CD14-positive monocyte (primary cell): ENCODE measurements around the gene ALDOB. TPM values are rescaled to one million over a fixed set of nuclear protein-coding genes. Genes with fewer than 3 reads are reported as not detected.

ENCODE experiments used
- DNase-seq, 3 donors: peaks; one replicate each; pipeline ENCODE4 v3.0.0-alpha.2; 2011 to 2022
- H2AFZ ChIP-seq: 2 replicates; pipeline ENCODE4 v1.6.0; 2012; ENCODE audit warnings: mild to moderate bottlenecking, low read depth, low read length, inconsistent platforms; ENCODE audit not compliant: insufficient read depth, poor library complexity, severe bottlenecking
- H3K27ac ChIP-seq, 2 donors: 1 replicate in 1 of 2; 2 replicates in 1 of 2; pipeline ENCODE4 v1.5.1; 2012 to 2013; ENCODE audit warnings: low read length in 2 of 2, control low read depth in 1 of 2, inconsistent platforms in 1 of 2, low read depth in 1 of 2, mild to moderate bottlenecking in 1 of 2
- H3K27me3 ChIP-seq, 2 donors: one replicate each; pipeline versions ENCODE4 v1.6.0 to v1.6.1; 2011 to 2013; ENCODE audit warnings: low read length in 2 of 2; ENCODE audit not compliant: control insufficient read depth in 2 of 2, insufficient read depth in 2 of 2
- H3K36me3 ChIP-seq, 2 donors: replicated peaks in 1 of 2; 1 replicate in 1 of 2; 2 replicates in 1 of 2; pipeline versions ENCODE4 v1.5.1 to v1.6.1; 2012 to 2013; ENCODE audit warnings: low read length in 2 of 2, control low read depth in 1 of 2, inconsistent platforms in 1 of 2, mild to moderate bottlenecking in 1 of 2; ENCODE audit not compliant: insufficient read depth in 2 of 2, control insufficient read depth in 1 of 2
- H3K4me1 ChIP-seq, 2 donors: 1 replicate in 1 of 2; 2 replicates in 1 of 2; pipeline versions ENCODE4 v1.5.1 to v1.6.1; 2012 to 2013; ENCODE audit warnings: low read length in 2 of 2, control low read depth in 1 of 2, inconsistent platforms in 1 of 2, mild to moderate bottlenecking in 1 of 2, moderate library complexity in 1 of 2; ENCODE audit not compliant: insufficient read depth in 2 of 2, control insufficient read depth in 1 of 2
- H3K4me2 ChIP-seq: replicated peaks from 2 replicates; pipeline ENCODE3; 2012; ENCODE audit warnings: low read length, moderate library complexity, mild to moderate bottlenecking; ENCODE audit not compliant: poor library complexity, severe bottlenecking; ENCODE audit errors: extremely low read depth
- H3K4me3 ChIP-seq, 3 experiments: fragments of 200-600 bp in 1 of 3; sonication (generic) in 1 of 3; replicated peaks in 1 of 3; 1 replicate in 2 of 3; 2 replicates in 1 of 3; pipeline ENCODE4 v1.5.1; 2011 to 2013; ENCODE audit warnings: low read length in 3 of 3, mild to moderate bottlenecking in 3 of 3, control low read depth in 2 of 3, low read depth in 2 of 3, inconsistent platforms in 1 of 3, moderate library complexity in 1 of 3
- H3K79me2 ChIP-seq: 2 replicates; pipeline ENCODE4 v1.6.0; 2012; ENCODE audit warnings: mild to moderate bottlenecking, control low read depth, inconsistent platforms, low read length, moderate library complexity; ENCODE audit not compliant: insufficient read depth
- H3K9ac ChIP-seq: 2 replicates; pipeline ENCODE4 v1.6.0; 2017; ENCODE audit warnings: low read length, mild to moderate bottlenecking; ENCODE audit not compliant: insufficient read depth, poor library complexity, severe bottlenecking
- H3K9me3 ChIP-seq, 2 donors: replicated peaks in 1 of 2; 1 replicate in 1 of 2; 2 replicates in 1 of 2; pipeline versions ENCODE4 v1.5.1 to v1.6.1; 2012 to 2013; ENCODE audit warnings: low read length in 2 of 2, control low read depth in 1 of 2; ENCODE audit not compliant: control insufficient read depth in 1 of 2, insufficient read depth in 1 of 2
- H4K20me1 ChIP-seq: 2 replicates; pipeline ENCODE4 v1.6.0; 2012; ENCODE audit warnings: mild to moderate bottlenecking, low read length, control low read depth, moderate library complexity; ENCODE audit not compliant: insufficient read depth
- H3K27ac Mint-ChIP-seq, 7 donors: one replicate each; pipeline ENCODE4 v1.8.0; 2020; ENCODE audit warnings: mild to moderate bottlenecking in 7 of 7, mixed read lengths in 7 of 7, moderate library complexity in 6 of 7, inconsistent platforms in 2 of 7
- H3K27me3 Mint-ChIP-seq, 3 donors: one replicate each; pipeline ENCODE4 v1.8.0; 2021 to 2022; ENCODE audit warnings: low read depth in 3 of 3, mild to moderate bottlenecking in 3 of 3, mixed read lengths in 3 of 3, moderate library complexity in 3 of 3, inconsistent platforms in 1 of 3
- H3K36me3 Mint-ChIP-seq, 2 donors: one replicate each; pipeline ENCODE4 v1.8.0; 2020; ENCODE audit warnings: mixed read lengths in 2 of 2, inconsistent platforms in 1 of 2, mild to moderate bottlenecking in 1 of 2
- H3K4me1 Mint-ChIP-seq: one replicate; pipeline ENCODE4 v1.8.0; 2020; ENCODE audit warnings: mild to moderate bottlenecking, mixed read lengths
- H3K4me3 Mint-ChIP-seq, 2 donors: one replicate each; pipeline ENCODE4 v1.8.0; 2020; ENCODE audit warnings: mild to moderate bottlenecking in 2 of 2, mixed read lengths in 2 of 2, moderate library complexity in 1 of 2
- H3K9me3 Mint-ChIP-seq, 7 donors: one replicate each; pipeline ENCODE4 v1.8.0; 2020 to 2022; ENCODE audit warnings: mixed read lengths in 7 of 7, mild to moderate bottlenecking in 6 of 7, moderate library complexity in 6 of 7, inconsistent platforms in 2 of 7
- WGBS: methylation state at CpG from one replicate; pipeline ENCODE4 v1.1.5; 2013; ENCODE audit warnings: missing lambda C conversion rate; ENCODE audit not compliant: insufficient coverage; 5-methylcytosine and 5-hydroxymethylcytosine counted together
- intact Hi-C, 2 donors: fragments of 100-400 bp; cut with micrococcal nuclease; formaldehyde crosslinking; loops; one replicate each; pipeline versions ENCODE4 v1.15.0 to v1.15.1; 2023
- polyA plus RNA-seq, 3 donors: library from polyadenylated mRNA; depleted of rRNA in 1 of 3; unstranded in 2 of 3; stranded (reverse) in 1 of 3; fragments of 300-500 nt in 2 of 3; fragments of >200 nt in 1 of 3; fragmentation: Illumina TruSeq in 2 of 3; gene quantifications; 1 replicate in 2 of 3; 2 replicates in 1 of 3; pipeline ENCODE4 v1.2.3, GENCODE V29; 2012 to 2021
- TF ChIP-seq, protein P1 (sequence below): fragments of 200-600 bp; IDR thresholded peaks from one replicate; pipeline ENCODE4 v1.8.0; 2022; ENCODE audit warnings: antibody characterized with exemption, mild to moderate bottlenecking

The ALDOB gene
- polyA plus RNA-seq, 3 donors, result not detected

DNA sequence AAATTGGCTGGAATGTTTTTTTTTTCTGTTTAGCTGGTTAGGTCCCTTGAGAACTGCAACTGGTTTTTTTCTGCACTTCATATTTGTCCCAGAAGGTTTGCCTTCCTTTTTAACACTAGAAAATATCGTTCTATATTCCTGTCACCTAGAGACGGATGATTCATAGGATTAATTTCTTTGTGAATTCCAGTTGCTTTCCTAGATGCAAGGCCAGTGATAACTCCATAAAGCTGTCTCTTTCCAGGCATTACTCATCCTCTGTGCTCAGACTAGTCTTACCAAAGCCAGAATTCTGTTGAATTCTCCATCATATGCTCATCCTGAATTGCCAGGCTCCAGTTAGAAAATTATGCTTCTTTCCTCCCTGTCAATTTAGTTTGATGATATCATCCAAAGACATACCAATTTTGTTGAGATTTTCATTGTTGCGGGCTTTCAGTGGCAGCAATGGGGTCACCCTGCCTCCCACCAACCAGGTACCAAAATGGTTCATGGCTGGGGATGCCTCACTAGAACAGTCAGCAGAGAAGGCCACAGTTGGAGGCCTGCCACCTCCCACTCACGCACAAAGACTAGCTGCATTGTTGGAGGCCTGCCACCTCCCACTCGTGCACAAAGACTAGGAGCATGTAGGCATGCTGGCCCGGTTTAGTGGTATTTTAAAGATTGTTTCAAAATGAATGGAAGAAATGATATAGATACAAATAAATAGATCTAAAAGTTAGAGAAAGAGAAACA is 59.3 kb downstream of the ALDOB start:
- intact Hi-C loops, result no loop called here
- H3K27ac Mint-ChIP-seq, result no peak overlapping the region
- Histone ChIP-seq H3K27ac (no peak overlapping the region), H4K20me1 (no peaks in the 10 kb centered on the region), H3K9me3 (no peaks in the 10 kb centered on the region), H3K36me3 (no peaks in the 10 kb centered on the region), H3K9ac (no peak overlapping the region), H3K4me3 (no peak overlapping the region), H3K4me1 (no peaks in the 10 kb centered on the region), H2AFZ (no peak overlapping the region), H3K4me2 (no peak overlapping the region), H3K27me3 (no peaks in the 10 kb centered on the region), H3K79me2 (no peaks in the 10 kb centered on the region)
- H3K4me1 Mint-ChIP-seq, result no peaks in the 10 kb centered on the region
- DNase-seq, result no peak
- no peaks in the 10 kb centered on the region for H3K36me3 Mint-ChIP-seq
- H3K9me3 Mint-ChIP-seq, result peaks cover 4 to 13% (median 6%) of the 10 kb centered on the region in 7 donors
- peaks cover 0 to 4% (median 4%) of the 10 kb centered on the region in 3 donors for H3K27me3 Mint-ChIP-seq
- H3K4me3 Mint-ChIP-seq, result no peak overlapping the region
- no CpG with 5 or more reads among the region's 6 CpGs for WGBS
- TF ChIP-seq, protein P1, sequence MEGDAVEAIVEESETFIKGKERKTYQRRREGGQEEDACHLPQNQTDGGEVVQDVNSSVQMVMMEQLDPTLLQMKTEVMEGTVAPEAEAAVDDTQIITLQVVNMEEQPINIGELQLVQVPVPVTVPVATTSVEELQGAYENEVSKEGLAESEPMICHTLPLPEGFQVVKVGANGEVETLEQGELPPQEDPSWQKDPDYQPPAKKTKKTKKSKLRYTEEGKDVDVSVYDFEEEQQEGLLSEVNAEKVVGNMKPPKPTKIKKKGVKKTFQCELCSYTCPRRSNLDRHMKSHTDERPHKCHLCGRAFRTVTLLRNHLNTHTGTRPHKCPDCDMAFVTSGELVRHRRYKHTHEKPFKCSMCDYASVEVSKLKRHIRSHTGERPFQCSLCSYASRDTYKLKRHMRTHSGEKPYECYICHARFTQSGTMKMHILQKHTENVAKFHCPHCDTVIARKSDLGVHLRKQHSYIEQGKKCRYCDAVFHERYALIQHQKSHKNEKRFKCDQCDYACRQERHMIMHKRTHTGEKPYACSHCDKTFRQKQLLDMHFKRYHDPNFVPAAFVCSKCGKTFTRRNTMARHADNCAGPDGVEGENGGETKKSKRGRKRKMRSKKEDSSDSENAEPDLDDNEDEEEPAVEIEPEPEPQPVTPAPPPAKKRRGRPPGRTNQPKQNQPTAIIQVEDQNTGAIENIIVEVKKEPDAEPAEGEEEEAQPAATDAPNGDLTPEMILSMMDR, result no peak

DNA sequence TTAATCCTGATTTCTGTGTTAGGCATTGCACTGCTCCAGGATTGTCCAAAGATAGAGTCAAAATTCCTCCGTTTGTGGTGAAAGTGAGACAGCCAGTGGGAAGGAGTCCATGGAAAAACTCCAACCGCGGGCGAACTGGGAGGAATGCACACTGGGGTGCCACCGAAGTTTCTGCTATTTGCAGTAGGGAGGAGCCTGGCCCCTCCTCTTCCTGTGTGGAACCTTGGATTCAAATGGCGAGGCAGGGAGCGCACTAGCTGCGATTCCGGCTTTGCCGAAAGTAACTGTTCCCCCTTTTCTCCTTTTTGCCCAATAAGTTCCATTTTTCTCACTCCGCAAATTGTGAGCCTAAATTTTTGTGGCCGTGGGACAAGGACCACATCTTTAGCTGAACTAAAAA is 60.0 kb downstream of the ALDOB start:
- Histone ChIP-seq H3K27me3 (no peaks in the 10 kb centered on the region), H3K4me1 (no peaks in the 10 kb centered on the region), H3K27ac (no peak overlapping the region), H3K4me3 (no peak overlapping the region), H3K9me3 (no peaks in the 10 kb centered on the region), H2AFZ (no peak overlapping the region), H4K20me1 (no peaks in the 10 kb centered on the region), H3K4me2 (no peak overlapping the region), H3K79me2 (no peaks in the 10 kb centered on the region), H3K9ac (no peak overlapping the region), H3K36me3 (no peaks in the 10 kb centered on the region)
- no peak for DNase-seq
- TF ChIP-seq, protein P1, result no peak
- peaks cover 2 to 10% (median 6%) of the 10 kb centered on the region in 7 donors for H3K9me3 Mint-ChIP-seq
- WGBS, result 82% methylated on average over 7 of the region's 12 CpGs
- H3K27me3 Mint-ChIP-seq, result peaks cover 0 to 4% (median 4%) of the 10 kb centered on the region in 3 donors
- no peaks in the 10 kb centered on the region for H3K4me1 Mint-ChIP-seq
- intact Hi-C loops, result no loop called here
- H3K36me3 Mint-ChIP-seq, result no peaks in the 10 kb centered on the region
- no peak overlapping the region for H3K4me3 Mint-ChIP-seq
- H3K27ac Mint-ChIP-seq, result no peak overlapping the region
